Measurements from ENCODE around the gene FAM25G. TPM values are rescaled to one million over a fixed set of nuclear protein-coding genes. Genes with fewer than 3 reads are reported as not detected.

The FAM25G gene
- total and polyA plus RNA-seq, 3 experiments from 2014 or later: not detected

GRCh38 chr10:47438857-47439474 is 52.5 kb downstream of the FAM25G start:
- Histone ChIP-seq H3K27me3 (ENCODE audit: insufficient read depth, low read length, poor library complexity, severe bottlenecking) (no peaks in the 10 kb centered on the region), H3K9me3 (ENCODE audit: low read length) (no peaks in the 10 kb centered on the region), H3K4me3 (ENCODE audit: low read length) (no peak overlapping the region), H3K27ac (ENCODE audit: low read depth, low read length) (no peak overlapping the region), H3K4me1 (ENCODE audit: insufficient read depth, low read length) (no peaks in the 10 kb centered on the region), H3K36me3 (ENCODE audit: insufficient read depth, low read length) (no peaks in the 10 kb centered on the region)
- ChIA-PET CTCF (no interaction called here), POLR2A (no interaction called here)
- no peaks in the 10 kb centered on the region for H3K4me1 Mint-ChIP-seq
- H3K27me3 Mint-ChIP-seq: peaks cover 20 to 54% of the 10 kb centered on the region in 2 donors
- H3K36me3 Mint-ChIP-seq: no peaks in the 10 kb centered on the region
- no peak overlapping the region for H3K4me3 Mint-ChIP-seq
- peaks cover 0 to 23% (median 16%) of the 10 kb centered on the region in 5 donors for H3K9me3 Mint-ChIP-seq
- H3K27ac Mint-ChIP-seq: no peak overlapping the region
- no peak for DNase-seq

Other genes starting within 250 kb of the FAM25G start
- gene GDF10, start 191.5 kb downstream of the FAM25G start, total RNA-seq: under 1 TPM; 0.18 to 0.24 TPM
- gene GDF10, start 191.5 kb downstream of the FAM25G start, polyA plus RNA-seq: 0.21 TPM
- not detected for gene GDF2, start 169.2 kb downstream of the FAM25G start, total RNA-seq
- not detected for gene GDF2, start 169.2 kb downstream of the FAM25G start, polyA plus RNA-seq
- gene RBP3, start 143.3 kb downstream of the FAM25G start, total RNA-seq: not detected
- not detected for gene RBP3, start 143.3 kb downstream of the FAM25G start, polyA plus RNA-seq
- gene ZNF488, start 107.4 kb downstream of the FAM25G start, total RNA-seq: under 1 TPM; 0.42 to 0.44 TPM
- not detected for gene ZNF488, start 107.4 kb downstream of the FAM25G start, polyA plus RNA-seq
- gene ANXA8, start 7.6 kb downstream of the FAM25G start, total RNA-seq: not detected
- gene ANXA8, start 7.6 kb downstream of the FAM25G start, polyA plus RNA-seq: not detected
- gene AGAP9, start 31.9 kb upstream of the FAM25G start, total RNA-seq: 1 to 10 TPM; 5.1 TPM
- gene AGAP9, start 31.9 kb upstream of the FAM25G start, polyA plus RNA-seq: 0.23 TPM